Kidney (tissue), 14 donors: Measurements from ENCODE around the gene DLGAP1. TPM values are rescaled to one million over a fixed set of nuclear protein-coding genes. Genes with fewer than 3 reads are reported as not detected.

ENCODE experiments used
- DNase-seq, 5 donors: peaks; one replicate each; pipeline ENCODE4 v3.0.0-alpha.2; 2013 to 2020
- FAIRE-seq: peaks from 2 replicates; lab custom pipeline; 2012; peaks lifted over from hg19 to GRCh38; lab: Jason Lieb, UNC
- H3K27ac ChIP-seq, 2 donors: one replicate each; pipeline ENCODE4 v1.7.0; 2013; ENCODE audit warnings: low read depth in 2 of 2, low read length in 2 of 2, inconsistent platforms in 1 of 2
- H3K27me3 ChIP-seq: one replicate; pipeline ENCODE4 v1.7.1; 2013; ENCODE audit warnings: low read length, inconsistent platforms; ENCODE audit not compliant: control insufficient read depth, insufficient read depth
- H3K36me3 ChIP-seq, 3 donors: one replicate each; pipeline versions ENCODE4 v1.7.0 to v1.7.1; 2013; ENCODE audit warnings: low read length in 3 of 3, control low read depth in 1 of 3, inconsistent platforms in 1 of 3; ENCODE audit not compliant: insufficient read depth in 3 of 3, control insufficient read depth in 2 of 3
- H3K4me1 ChIP-seq, 3 donors: one replicate each; pipeline versions ENCODE4 v1.7.0 to v1.7.1; 2013; ENCODE audit warnings: low read length in 3 of 3, inconsistent platforms in 1 of 3, low read depth in 1 of 3; ENCODE audit not compliant: control insufficient read depth in 2 of 3, insufficient read depth in 2 of 3
- H3K4me3 ChIP-seq, 3 donors: one replicate each; pipeline versions ENCODE4 v1.7.0 to v1.8.1; 2013; ENCODE audit warnings: low read length in 3 of 3, control low read depth in 1 of 3, inconsistent platforms in 1 of 3
- H3K9ac ChIP-seq, 3 donors: one replicate each; pipeline versions ENCODE4 v1.7.0 to v1.7.1; 2013; ENCODE audit warnings: low read length in 3 of 3, control low read depth in 1 of 3, inconsistent platforms in 1 of 3
- H3K9me3 ChIP-seq, 3 donors: one replicate each; pipeline versions ENCODE4 v1.7.0 to v1.7.1; 2013; ENCODE audit warnings: low read length in 3 of 3, control low read depth in 1 of 3, inconsistent platforms in 1 of 3; ENCODE audit not compliant: control insufficient read depth in 2 of 3, insufficient read depth in 1 of 3
- intact Hi-C: fragments of 100-400 bp; cut with DNase I; formaldehyde crosslinking; loops from one replicate; pipeline ENCODE4 v1.11.1; 2022
- polyA plus RNA-seq: library from polyadenylated mRNA; stranded (reverse); fragments of 350-450 nt; fragmentation: Illumina TruSeq; extraction: RNeasy Lipid Tissue Mini Kit (QIAGEN cat#74804); gene quantifications from one replicate; pipeline ENCODE4 v1.2.3, GENCODE V29; 2014; ENCODE audit warnings: low read depth, low replicate concordance; ENCODE audit not compliant: insufficient read depth
- total RNA-seq: library from RNA; stranded (reverse); fragmentation: NEBNext Ultra II Directional; extraction: Animal tissue kit (Norgen Biotek cat#: 25700); gene quantifications from one replicate; pipeline ENCODE4 v1.2.1, GENCODE V29; 2021
- TF ChIP-seq, protein P1 (sequence below): IDR thresholded peaks from 3 replicates; pipeline ENCODE4 v1.5.1; 2012; ENCODE audit warnings: mild to moderate bottlenecking, moderate library complexity, borderline replicate concordance; ENCODE audit not compliant: insufficient read depth; ENCODE audit errors: extremely low read depth
- donor health status: control.
- donor health status: control.
- donor health status: control.
- donor health status: control.
- donor health status: control.
- donor health status: DM: yes; HTN: yes; CAD: no.
- donor health status: Normal renal cell carcinoma (clear cell type).

Gene DLGAP1
- total and polyA plus RNA-seq, 2 donors from 2014 or later: 1.2 to 32.8 TPM

- TF ChIP-seq, protein P1, sequence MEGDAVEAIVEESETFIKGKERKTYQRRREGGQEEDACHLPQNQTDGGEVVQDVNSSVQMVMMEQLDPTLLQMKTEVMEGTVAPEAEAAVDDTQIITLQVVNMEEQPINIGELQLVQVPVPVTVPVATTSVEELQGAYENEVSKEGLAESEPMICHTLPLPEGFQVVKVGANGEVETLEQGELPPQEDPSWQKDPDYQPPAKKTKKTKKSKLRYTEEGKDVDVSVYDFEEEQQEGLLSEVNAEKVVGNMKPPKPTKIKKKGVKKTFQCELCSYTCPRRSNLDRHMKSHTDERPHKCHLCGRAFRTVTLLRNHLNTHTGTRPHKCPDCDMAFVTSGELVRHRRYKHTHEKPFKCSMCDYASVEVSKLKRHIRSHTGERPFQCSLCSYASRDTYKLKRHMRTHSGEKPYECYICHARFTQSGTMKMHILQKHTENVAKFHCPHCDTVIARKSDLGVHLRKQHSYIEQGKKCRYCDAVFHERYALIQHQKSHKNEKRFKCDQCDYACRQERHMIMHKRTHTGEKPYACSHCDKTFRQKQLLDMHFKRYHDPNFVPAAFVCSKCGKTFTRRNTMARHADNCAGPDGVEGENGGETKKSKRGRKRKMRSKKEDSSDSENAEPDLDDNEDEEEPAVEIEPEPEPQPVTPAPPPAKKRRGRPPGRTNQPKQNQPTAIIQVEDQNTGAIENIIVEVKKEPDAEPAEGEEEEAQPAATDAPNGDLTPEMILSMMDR: no peak
- no peak for FAIRE-seq
Measured at GRCh38 chr18:3960977-3961376, 494.1 kb downstream of the DLGAP1 start.

GRCh38 chr18:3960142-3960541 is 495.0 kb downstream of the DLGAP1 start:
- H3K4me1 ChIP-seq: no peaks in the 10 kb centered on the region
- intact Hi-C loops: no loop called here
- H3K9ac ChIP-seq: no peak overlapping the region
- H3K36me3 ChIP-seq: no peaks in the 10 kb centered on the region
- H3K27ac ChIP-seq: no peak overlapping the region
- no peak for FAIRE-seq
- no peaks in the 10 kb centered on the region for H3K27me3 ChIP-seq
- no peaks in the 10 kb centered on the region for H3K9me3 ChIP-seq
- no peak overlapping the region for H3K4me3 ChIP-seq
- DNase-seq: no peak
- TF ChIP-seq, protein P1: no peak

More at GRCh38 chr18:3960977-3961376, 494.1 kb downstream of the DLGAP1 start:
- intact Hi-C loops: no loop called here
- no peaks in the 10 kb centered on the region for H3K9me3 ChIP-seq
- H3K4me3 ChIP-seq: no peak overlapping the region
- no peak for DNase-seq
- no peak overlapping the region for H3K9ac ChIP-seq
- no peaks in the 10 kb centered on the region for H3K27me3 ChIP-seq
- H3K36me3 ChIP-seq: no peaks in the 10 kb centered on the region
- no peaks in the 10 kb centered on the region for H3K4me1 ChIP-seq
- H3K27ac ChIP-seq: no peak overlapping the region

- FAIRE-seq: no peak
- H3K9ac ChIP-seq: no peak overlapping the region
- TF ChIP-seq, protein P1: no peak
- H3K27ac ChIP-seq: no peak overlapping the region
- DNase-seq: no peak
- H3K4me1 ChIP-seq: no peaks in the 10 kb centered on the region
- no peak overlapping the region for H3K4me3 ChIP-seq
- intact Hi-C loops: no loop called here
- H3K9me3 ChIP-seq: no peaks in the 10 kb centered on the region
- no peaks in the 10 kb centered on the region for H3K27me3 ChIP-seq
- H3K36me3 ChIP-seq: no peaks in the 10 kb centered on the region
Measured at GRCh38 chr18:3952031-3952430, 503.1 kb downstream of the DLGAP1 start.
